ENCODE data around the gene ICAM2. TPM values are rescaled to one million over a fixed set of nuclear protein-coding genes. Genes with fewer than 3 reads are reported as not detected.

The ICAM2 gene
- total RNA-seq, 1 donor from 2014 or later, result not detected

- Mint-ChIP-seq H3K4me3 (ENCODE audit: unreplicated experiment) (no peak overlapping the region), H3K4me1 (ENCODE audit: low read depth, unreplicated experiment) (peaks cover 17% of the 10 kb centered on the region), H3K36me3 (ENCODE audit: low read depth, unreplicated experiment) (peaks cover 32% of the 10 kb centered on the region), H3K9me3 (ENCODE audit: unreplicated experiment) (peaks cover 1% of the 10 kb centered on the region), H3K27me3 (ENCODE audit: low read depth, unreplicated experiment) (no peaks in the 10 kb centered on the region), H3K27ac (ENCODE audit: unreplicated experiment) (peak overlapping the region; percentile 12)
- Histone ChIP-seq H3K27ac (ENCODE audit: low read depth, low read length) (no peak overlapping the region), H3K9ac (ENCODE audit: low read length) (no peak overlapping the region), H3K4me2 (ENCODE audit: low read length) (no peak overlapping the region), H3K79me2 (ENCODE audit: insufficient read depth, low read length) (no peaks in the 10 kb centered on the region), H3K36me3 (ENCODE audit: insufficient read depth, low read length) (no peaks in the 10 kb centered on the region), H2AFZ (ENCODE audit: low read depth, low read length) (no peak overlapping the region), H3K9me3 (ENCODE audit: insufficient read depth, low read depth, low read length) (no peaks in the 10 kb centered on the region), H4K20me1 (ENCODE audit: insufficient read depth, low read length) (no peaks in the 10 kb centered on the region), H3K4me1 (ENCODE audit: insufficient read depth, low read length) (peaks cover 3% of the 10 kb centered on the region), H3K4me3 (ENCODE audit: insufficient read depth, low read depth, low read length) (no peak overlapping the region), H3K27me3 (ENCODE audit: insufficient read depth, low read length) (no peaks in the 10 kb centered on the region)
- FAIRE-seq, result no peak
- peak; percentile 36 for DNase-seq (ENCODE audit: low read depth)
- TF ChIP-seq CTCF (IDR thresholded peaks at IDR 0.05; ENCODE audit: insufficient read depth, low read depth, low read length), result no peak
- no peak for TF ChIP-seq EZH2 (IDR thresholded peaks at IDR 0.05; ENCODE audit: insufficient read depth, low read length)
Measured at GRCh38 chr17:64058621-64059020, 38.2 kb upstream of the ICAM2 start.

- H3K27ac Mint-ChIP-seq (ENCODE audit: unreplicated experiment), result peak overlapping the region; percentile 63
- H3K4me3 Mint-ChIP-seq (ENCODE audit: unreplicated experiment), result no peak overlapping the region
- H3K36me3 Mint-ChIP-seq (ENCODE audit: low read depth, unreplicated experiment), result peaks cover 39% of the 10 kb centered on the region
Measured at GRCh38 chr17:64057701-64058263, 37.3 kb upstream of the ICAM2 start.

More at GRCh38 chr17:64057701-64058263, 37.3 kb upstream of the ICAM2 start:
- peaks cover 17% of the 10 kb centered on the region for H3K4me1 Mint-ChIP-seq (ENCODE audit: low read depth, unreplicated experiment)
- TF ChIP-seq EZH2 (IDR thresholded peaks at IDR 0.05; ENCODE audit: insufficient read depth, low read length) (no peak), CTCF (IDR thresholded peaks at IDR 0.05; ENCODE audit: insufficient read depth, low read depth, low read length) (no peak)
- Histone ChIP-seq H3K27me3 (ENCODE audit: insufficient read depth, low read length) (no peaks in the 10 kb centered on the region), H3K4me3 (ENCODE audit: insufficient read depth, low read depth, low read length) (no peak overlapping the region), H3K4me2 (ENCODE audit: low read length) (no peak overlapping the region), H3K9ac (ENCODE audit: low read length) (no peak overlapping the region), H3K9me3 (ENCODE audit: insufficient read depth, low read depth, low read length) (no peaks in the 10 kb centered on the region), H2AFZ (ENCODE audit: low read depth, low read length) (no peak overlapping the region), H3K79me2 (ENCODE audit: insufficient read depth, low read length) (no peaks in the 10 kb centered on the region), H3K36me3 (ENCODE audit: insufficient read depth, low read length) (no peaks in the 10 kb centered on the region), H3K4me1 (ENCODE audit: insufficient read depth, low read length) (peaks cover 3% of the 10 kb centered on the region), H3K27ac (ENCODE audit: low read depth, low read length) (no peak overlapping the region), H4K20me1 (ENCODE audit: insufficient read depth, low read length) (no peaks in the 10 kb centered on the region)
- FAIRE-seq (no peak), DNase-seq (ENCODE audit: low read depth) (no peak)
- peaks cover 1% of the 10 kb centered on the region for H3K9me3 Mint-ChIP-seq (ENCODE audit: unreplicated experiment)
- no peaks in the 10 kb centered on the region for H3K27me3 Mint-ChIP-seq (ENCODE audit: low read depth, unreplicated experiment)
